Keratinocyte (primary cell): ENCODE measurements around the gene P3H1. TPM values are rescaled to one million over a fixed set of nuclear protein-coding genes. Genes with fewer than 3 reads are reported as not detected.

Experiments
- DNase-seq: peaks from one replicate; pipeline ENCODE4 v3.0.0-alpha.2; 2011; ENCODE audit warnings: low read depth, missing footprints, low spot score
- FAIRE-seq: peaks from 2 replicates; lab custom pipeline; 2011; peaks lifted over from hg19 to GRCh38; lab: Jason Lieb, UNC
- H2AFZ ChIP-seq: 2 replicates; pipeline ENCODE4 v1.6.0; 2012; ENCODE audit warnings: low read length, control low read depth, inconsistent platforms; ENCODE audit not compliant: control insufficient read depth
- H3K27ac ChIP-seq: 2 replicates; pipeline ENCODE4 v1.5.1; 2011; ENCODE audit warnings: low read length; ENCODE audit not compliant: control insufficient read depth, insufficient read depth
- H3K27me3 ChIP-seq: 3 replicates; pipeline ENCODE4 v1.6.0; 2011; ENCODE audit warnings: low read length; ENCODE audit not compliant: control insufficient read depth, insufficient read depth; ENCODE audit errors: extremely low read depth
- H3K36me3 ChIP-seq, 2 experiments: 2 replicates in 1 of 2; 3 replicates in 1 of 2; pipeline ENCODE4 v1.5.1; 2011; ENCODE audit warnings: low read length in 2 of 2, mild to moderate bottlenecking in 1 of 2; ENCODE audit not compliant: control insufficient read depth in 2 of 2, insufficient read depth in 2 of 2; ENCODE audit errors: extremely low read depth in 1 of 2
- H3K4me1 ChIP-seq: 3 replicates; pipeline ENCODE4 v1.5.1; 2011; ENCODE audit warnings: low read length; ENCODE audit not compliant: control insufficient read depth, insufficient read depth; ENCODE audit errors: extremely low read depth
- H3K4me2 ChIP-seq: 3 replicates; pipeline ENCODE4 v1.6.0; 2011; ENCODE audit warnings: low read depth, low read length; ENCODE audit not compliant: control insufficient read depth, insufficient read depth; ENCODE audit errors: extremely low read depth
- H3K4me3 ChIP-seq, 3 experiments: fragments of 200-600 bp in 1 of 3; sonication (generic) in 1 of 3; 2 replicates in 2 of 3; 3 replicates in 1 of 3; pipeline ENCODE4 v1.5.1; 2011 to 2016; ENCODE audit warnings: low read length in 3 of 3, mild to moderate bottlenecking in 3 of 3, control low read depth in 2 of 3, inconsistent platforms in 1 of 3, low read depth in 1 of 3, mixed read lengths in 1 of 3, mixed run types in 1 of 3, moderate library complexity in 1 of 3; ENCODE audit not compliant: control insufficient read depth in 2 of 3, insufficient read depth in 2 of 3; ENCODE audit errors: extremely low read depth in 1 of 3
- H3K79me2 ChIP-seq: 2 replicates; pipeline ENCODE4 v1.6.0; 2012; ENCODE audit warnings: low read length; ENCODE audit not compliant: control insufficient read depth, insufficient read depth
- H3K9ac ChIP-seq: 3 replicates; pipeline ENCODE4 v1.6.0; 2011; ENCODE audit warnings: low read length; ENCODE audit not compliant: control insufficient read depth, insufficient read depth; ENCODE audit errors: extremely low read depth
- H3K9me1 ChIP-seq: 3 replicates; pipeline ENCODE4 v1.6.0; 2011; ENCODE audit warnings: low read length; ENCODE audit not compliant: control insufficient read depth, insufficient read depth; ENCODE audit errors: extremely low read depth
- H3K9me3 ChIP-seq: 2 replicates; pipeline ENCODE4 v1.5.1; 2012; ENCODE audit warnings: low read depth, low read length; ENCODE audit not compliant: control insufficient read depth
- H4K20me1 ChIP-seq: 3 replicates; pipeline ENCODE4 v1.6.0; 2011; ENCODE audit warnings: low read length; ENCODE audit not compliant: control insufficient read depth, insufficient read depth; ENCODE audit errors: extremely low read depth
- EZH2 ChIP-seq: IDR thresholded peaks from one replicate; pipeline ENCODE4 v1.6.1; 2012; ENCODE audit warnings: inconsistent platforms, mild to moderate bottlenecking, low read length, moderate library complexity
- dilution Hi-C: fragments of 300-500 bp; cut with MboI; formaldehyde crosslinking; loops from one replicate; pipeline ENCODE4 v1.7.0; 2020; ENCODE audit warnings: low sequenced_read_pairs; ENCODE audit not compliant: extremely low pct_ligation_motif_present
- polyA plus RNA-seq, 5 experiments: library from polyadenylated mRNA; depleted of rRNA in 3 of 5; stranded (reverse) in 3 of 5; stranded (forward) in 1 of 5; unstranded in 1 of 5; fragments of >200 nt; gene quantifications; 1 replicate in 1 of 5; 2 replicates in 3 of 5; 3 replicates in 1 of 5; pipeline versions ENCODE4 v1.2.1 to v1.2.3, GENCODE V29; 2011 to 2012; ENCODE audit warnings: missing spikeins in 2 of 5, low read depth in 1 of 5, low replicate concordance in 1 of 5
- TF ChIP-seq, protein P1 (sequence below), 3 experiments: IDR thresholded peaks in 1 of 3; conservative IDR thresholded peaks in 1 of 3; optimal IDR thresholded peaks in 1 of 3; 2 replicates in 2 of 3; 3 replicates in 1 of 3; pipeline versions ENCODE3 to v1.5.1; 2011; ENCODE audit warnings: low read length in 3 of 3, mild to moderate bottlenecking in 3 of 3, moderate library complexity in 2 of 3, control low read depth in 1 of 3, inconsistent platforms in 1 of 3; ENCODE audit not compliant: insufficient read depth in 2 of 3; ENCODE audit errors: extremely low read depth in 1 of 3

P3H1 gene
- polyA plus RNA-seq, 1 donor (not counting 4 experiments of a cell fraction or from before 2014, with no cell fraction given), result 24.4 TPM

DNA sequence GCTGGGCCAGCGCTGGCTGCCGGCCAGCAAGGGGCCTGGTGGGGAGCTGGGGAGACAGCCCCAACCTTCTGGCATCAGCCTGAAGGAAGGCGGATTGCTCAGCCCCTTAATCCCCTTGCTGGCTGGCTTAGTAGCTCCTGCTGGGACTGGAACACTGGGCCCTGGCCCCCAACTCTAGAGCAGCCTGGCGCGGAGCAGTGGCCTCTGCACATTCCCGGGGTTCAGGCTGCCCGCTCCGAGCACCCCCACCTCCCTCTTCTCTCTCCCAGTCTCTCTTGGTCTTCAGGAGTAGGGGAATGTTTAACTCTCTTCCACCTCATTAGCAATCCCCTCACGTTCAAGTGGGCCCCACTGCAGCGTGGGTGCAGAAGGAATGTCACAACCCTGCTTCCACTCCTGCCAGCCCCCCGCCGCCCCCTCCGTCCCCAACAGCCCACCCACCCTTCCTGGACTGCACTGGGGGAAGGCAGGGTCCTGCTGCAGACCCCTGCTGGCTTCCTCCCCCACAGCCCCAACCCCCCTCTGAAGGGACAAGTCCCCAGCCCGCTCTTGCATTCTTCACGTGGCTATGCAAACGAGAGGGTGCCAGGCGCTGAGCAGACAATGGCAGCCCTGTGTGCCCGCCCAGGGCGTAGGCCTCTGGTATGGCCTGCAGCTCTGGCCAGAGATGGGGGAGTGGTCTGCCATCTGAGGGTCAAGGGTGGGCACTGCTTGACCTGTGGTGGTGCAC lies 25.8 kb downstream of the P3H1 start:
- Histone ChIP-seq H3K4me2 (no peak overlapping the region), H4K20me1 (no peaks in the 10 kb centered on the region), H2AFZ (no peak overlapping the region), H3K27ac (no peak overlapping the region), H3K9me1 (peaks cover 2% of the 10 kb centered on the region), H3K27me3 (no peaks in the 10 kb centered on the region), H3K9me3 (no peaks in the 10 kb centered on the region), H3K4me1 (peaks cover 38% of the 10 kb centered on the region), H3K4me3 (no peak overlapping the region), H3K36me3 (no peaks in the 10 kb centered on the region), H3K9ac (no peak overlapping the region), H3K79me2 (no peaks in the 10 kb centered on the region)
- FAIRE-seq (no peak), DNase-seq (no peak)
- TF ChIP-seq, protein P1, sequence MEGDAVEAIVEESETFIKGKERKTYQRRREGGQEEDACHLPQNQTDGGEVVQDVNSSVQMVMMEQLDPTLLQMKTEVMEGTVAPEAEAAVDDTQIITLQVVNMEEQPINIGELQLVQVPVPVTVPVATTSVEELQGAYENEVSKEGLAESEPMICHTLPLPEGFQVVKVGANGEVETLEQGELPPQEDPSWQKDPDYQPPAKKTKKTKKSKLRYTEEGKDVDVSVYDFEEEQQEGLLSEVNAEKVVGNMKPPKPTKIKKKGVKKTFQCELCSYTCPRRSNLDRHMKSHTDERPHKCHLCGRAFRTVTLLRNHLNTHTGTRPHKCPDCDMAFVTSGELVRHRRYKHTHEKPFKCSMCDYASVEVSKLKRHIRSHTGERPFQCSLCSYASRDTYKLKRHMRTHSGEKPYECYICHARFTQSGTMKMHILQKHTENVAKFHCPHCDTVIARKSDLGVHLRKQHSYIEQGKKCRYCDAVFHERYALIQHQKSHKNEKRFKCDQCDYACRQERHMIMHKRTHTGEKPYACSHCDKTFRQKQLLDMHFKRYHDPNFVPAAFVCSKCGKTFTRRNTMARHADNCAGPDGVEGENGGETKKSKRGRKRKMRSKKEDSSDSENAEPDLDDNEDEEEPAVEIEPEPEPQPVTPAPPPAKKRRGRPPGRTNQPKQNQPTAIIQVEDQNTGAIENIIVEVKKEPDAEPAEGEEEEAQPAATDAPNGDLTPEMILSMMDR (optimal IDR thresholded peaks at IDR 0.05 in 1 of 3, IDR thresholded peaks at IDR 0.05 in 1 of 3, conservative IDR thresholded peaks at IDR 0.05 in 1 of 3; ENCODE audit: extremely low read depth in 1 of 3, insufficient read depth in 2 of 3, low read length in 3 of 3), result no peak
- dilution Hi-C loops, result no loop called here

DNA sequence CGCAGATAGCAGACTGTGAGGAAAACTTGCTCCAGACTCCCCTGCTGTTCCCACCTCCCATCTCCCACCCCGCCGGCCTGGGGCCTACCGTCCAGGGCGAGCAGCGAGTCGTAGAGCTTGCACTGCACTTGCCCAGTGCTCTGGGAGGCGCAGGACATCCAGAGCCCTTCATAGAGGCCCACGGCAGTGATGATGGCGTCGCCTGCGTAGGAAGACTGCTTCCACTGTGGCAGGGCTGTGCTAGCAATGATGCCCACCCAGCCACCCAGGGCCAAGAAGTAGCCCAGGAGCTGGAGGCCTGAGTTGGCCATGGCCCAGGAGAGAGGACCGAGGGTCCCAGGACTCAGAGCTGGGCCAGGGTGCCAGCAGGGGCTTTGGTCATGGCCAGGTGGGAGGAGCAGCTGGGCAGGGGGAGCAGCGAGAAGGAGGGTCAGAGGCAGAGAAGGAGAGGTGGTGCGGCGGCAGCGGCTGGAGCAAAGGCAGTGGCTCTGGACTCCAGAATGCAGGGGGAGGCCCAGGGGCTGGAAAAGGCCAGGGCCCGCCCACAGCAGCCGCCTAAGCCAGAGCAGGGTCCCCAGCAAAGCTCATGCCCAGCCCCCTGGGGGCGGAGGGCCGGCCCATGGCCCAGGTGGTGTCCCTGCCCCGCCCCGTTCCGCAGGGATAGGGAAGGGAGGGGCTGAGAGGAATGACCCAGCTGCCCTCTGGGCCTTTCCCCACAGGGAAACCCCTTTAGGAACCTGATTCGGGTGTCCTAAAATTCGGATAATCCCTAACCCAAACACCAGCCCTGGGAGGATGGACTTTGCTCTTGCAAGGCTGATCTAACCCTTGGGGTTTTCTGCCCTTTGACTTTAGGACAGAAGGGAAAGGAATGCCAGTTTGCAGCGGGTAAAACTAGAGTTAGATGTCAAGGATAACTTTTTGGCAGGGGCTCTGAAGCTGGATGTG lies 26.8 kb downstream of the P3H1 start, which contains the start of gene CLDN19:
CLDN19 (minus strand) TSS at position 484 of the 948 bp plus-strand sequence; CDS start at position 311, 173 bp downstream.
- Histone ChIP-seq H3K4me3 (no peak within 1 kb of the TSS), H3K9me3 (no peaks in the 10 kb centered on the region), H3K4me2 (no peak within 1 kb of the TSS), H3K4me1 (peaks cover 48% of the 10 kb centered on the region), H3K36me3 (no peaks in the 10 kb centered on the region), H3K9ac (no peak within 1 kb of the TSS), H3K9me1 (peaks cover 2% of the 10 kb centered on the region), H3K27ac (no peak within 1 kb of the TSS), H4K20me1 (no peaks in the 10 kb centered on the region), H3K79me2 (no peaks in the 10 kb centered on the region), H2AFZ (no peak within 1 kb of the TSS), H3K27me3 (no peaks in the 10 kb centered on the region)
- DNase-seq, result no peak
- dilution Hi-C loops, result no loop called here
- FAIRE-seq, result no peak
- no peak for TF ChIP-seq EZH2
- TF ChIP-seq, protein P1 (optimal IDR thresholded peaks at IDR 0.05 in 1 of 3, IDR thresholded peaks at IDR 0.05 in 1 of 3, conservative IDR thresholded peaks at IDR 0.05 in 1 of 3; ENCODE audit: extremely low read depth in 1 of 3, insufficient read depth in 2 of 3, low read length in 3 of 3), result no peak
